Naive B cell (primary cell): ENCODE results near the gene HSPB9. TPM values are rescaled to one million over a fixed set of nuclear protein-coding genes. Genes with fewer than 3 reads are reported as not detected.

Experiments
- ATAC-seq, 2 donors: fragments of 150-1000 bp; cut with Tn5 transposase; 2 replicates each; pipeline ENCODE4 v1.10.0; 2021; ENCODE audit warnings: low read depth in 2 of 2, mild to moderate bottlenecking in 2 of 2, moderate library complexity in 2 of 2
- DNase-seq: peaks from one replicate; pipeline ENCODE4 v3.0.0; 2022
- H3K27ac Mint-ChIP-seq, 6 donors: one replicate each; pipeline ENCODE4 v1.8.0; 2020 to 2022; ENCODE audit warnings: mild to moderate bottlenecking in 6 of 6, mixed read lengths in 6 of 6, moderate library complexity in 5 of 6, inconsistent platforms in 2 of 6
- H3K27me3 Mint-ChIP-seq, 3 donors: one replicate each; pipeline ENCODE4 v1.8.0; 2021 to 2022; ENCODE audit warnings: mixed read lengths in 3 of 3, mild to moderate bottlenecking in 1 of 3
- H3K36me3 Mint-ChIP-seq, 2 donors: one replicate each; pipeline ENCODE4 v1.8.0; 2020 to 2022; ENCODE audit warnings: mixed read lengths in 2 of 2, inconsistent platforms in 1 of 2, mild to moderate bottlenecking in 1 of 2
- H3K4me1 Mint-ChIP-seq, 3 donors: one replicate each; pipeline ENCODE4 v1.8.0; 2020 to 2022; ENCODE audit warnings: mixed read lengths in 3 of 3, inconsistent platforms in 1 of 3, mild to moderate bottlenecking in 1 of 3, moderate library complexity in 1 of 3
- H3K4me3 Mint-ChIP-seq, 8 donors: one replicate each; pipeline ENCODE4 v1.8.0; 2020 to 2022; ENCODE audit warnings: mild to moderate bottlenecking in 8 of 8, mixed read lengths in 8 of 8, moderate library complexity in 8 of 8, inconsistent platforms in 2 of 8
- H3K9me3 Mint-ChIP-seq, 7 donors: one replicate each; pipeline ENCODE4 v1.8.0; 2020 to 2022; ENCODE audit warnings: mixed read lengths in 7 of 7, mild to moderate bottlenecking in 5 of 7, inconsistent platforms in 2 of 7, moderate library complexity in 1 of 7
- polyA plus RNA-seq, 6 donors: library from polyadenylated mRNA; unstranded; fragments of 300-500 nt; fragmentation: Illumina TruSeq; gene quantifications; one replicate each; pipeline ENCODE4 v1.2.3, GENCODE V29; 2021; ENCODE audit warnings: low read depth in 6 of 6

Gene HSPB9
- under 1 TPM in 4 of 6 donors, not detected in 2; 0.17 to 0.37 (median 0.25) TPM for polyA plus RNA-seq

- ATAC-seq (no peak), DNase-seq (no peak)
- no peaks in the 10 kb centered on the region for H3K27me3 Mint-ChIP-seq
- peak within 1 kb of the TSS in 1 of 6 donors; percentile 51 for H3K27ac Mint-ChIP-seq
- H3K9me3 Mint-ChIP-seq = no peaks in the 10 kb centered on the region
- H3K36me3 Mint-ChIP-seq = peaks cover 5 to 29% of the 10 kb centered on the region in 2 donors
- peaks cover 22 to 46% (median 25%) of the 10 kb centered on the region in 3 donors for H3K4me1 Mint-ChIP-seq
- H3K4me3 Mint-ChIP-seq = peak within 1 kb of the TSS; percentile 57 to 89 (median 75)
These were observed at the start of gene HSPB9 for GRCh38 chr17:42122371-42123303. HSPB9 (plus strand) TSS chr17:42122804; CDS start chr17:42122851, 47 bp downstream.

- no peak for DNase-seq
- Mint-ChIP-seq H3K4me1 (peaks cover 8 to 18% (median 8%) of the 10 kb centered on the region in 3 donors), H3K36me3 (no peaks in the 10 kb centered on the region), H3K9me3 (no peaks in the 10 kb centered on the region), H3K27ac (no peak overlapping the region), H3K27me3 (peaks cover 19 to 40% (median 29%) of the 10 kb centered on the region in 3 donors), H3K4me3 (no peak overlapping the region)
- ATAC-seq = no peak
These were observed 46.8 kb upstream of the HSPB9 start for GRCh38 chr17:42075789-42076188.

- DNase-seq (no peak), ATAC-seq (no peak)
- H3K4me3 Mint-ChIP-seq = no peak overlapping the region
- no peaks in the 10 kb centered on the region for H3K36me3 Mint-ChIP-seq
- no peak overlapping the region for H3K27ac Mint-ChIP-seq
- peaks cover 19 to 30% (median 19%) of the 10 kb centered on the region in 3 donors for H3K27me3 Mint-ChIP-seq
- H3K9me3 Mint-ChIP-seq = no peaks in the 10 kb centered on the region
- peaks cover 6 to 9% (median 8%) of the 10 kb centered on the region in 3 donors for H3K4me1 Mint-ChIP-seq
These were observed 45.6 kb upstream of the HSPB9 start for GRCh38 chr17:42076797-42077559.

- no peak for ATAC-seq
- H3K27me3 Mint-ChIP-seq = peaks cover 17 to 26% (median 18%) of the 10 kb centered on the region in 3 donors
These were observed 44.8 kb upstream of the HSPB9 start for GRCh38 chr17:42077755-42078154.

GRCh38 chr17:42078396-42079043 is 44.1 kb upstream of the HSPB9 start:
- ATAC-seq (no peak), DNase-seq (no peak)
- Mint-ChIP-seq H3K9me3 (no peaks in the 10 kb centered on the region), H3K36me3 (no peaks in the 10 kb centered on the region), H3K27me3 (peaks cover 9 to 18% (median 13%) of the 10 kb centered on the region in 3 donors), H3K4me3 (no peak overlapping the region), H3K4me1 (peaks cover 0 to 4% (median 0%) of the 10 kb centered on the region in 3 donors), H3K27ac (no peak overlapping the region)

More at GRCh38 chr17:42077755-42078154, 44.8 kb upstream of the HSPB9 start:
- no peak for DNase-seq
- Mint-ChIP-seq H3K4me1 (peaks cover 4 to 8% (median 7%) of the 10 kb centered on the region in 3 donors), H3K4me3 (no peak overlapping the region), H3K9me3 (no peaks in the 10 kb centered on the region), H3K27ac (no peak overlapping the region), H3K36me3 (no peaks in the 10 kb centered on the region)

- no peak overlapping the region for H3K27ac Mint-ChIP-seq
- no peaks in the 10 kb centered on the region for H3K36me3 Mint-ChIP-seq
- peaks cover 0 to 11% (median 6%) of the 10 kb centered on the region in 3 donors for H3K27me3 Mint-ChIP-seq
- H3K4me1 Mint-ChIP-seq = no peaks in the 10 kb centered on the region
- no peaks in the 10 kb centered on the region for H3K9me3 Mint-ChIP-seq
- no peak for ATAC-seq
- no peak overlapping the region for H3K4me3 Mint-ChIP-seq
- DNase-seq = no peak
These were observed 43.1 kb upstream of the HSPB9 start for GRCh38 chr17:42079541-42079940.

- Mint-ChIP-seq H3K27me3 (peaks cover 0 to 6% (median 0%) of the 10 kb centered on the region in 3 donors), H3K9me3 (no peaks in the 10 kb centered on the region), H3K27ac (no peak overlapping the region), H3K4me3 (peak overlapping the region in 1 of 8 donors; percentile 35), H3K4me1 (no peaks in the 10 kb centered on the region), H3K36me3 (no peaks in the 10 kb centered on the region)
- no peak for DNase-seq
- no peak for ATAC-seq
These were observed 41.0 kb upstream of the HSPB9 start for GRCh38 chr17:42081516-42082129.

- H3K9me3 Mint-ChIP-seq = no peaks in the 10 kb centered on the region
- ATAC-seq = no peak
These were observed 35.4 kb upstream of the HSPB9 start for GRCh38 chr17:42087042-42087701.

GRCh38 chr17:42087736-42088705 is 34.6 kb upstream of the HSPB9 start:
- Mint-ChIP-seq H3K4me3 (no peak overlapping the region), H3K9me3 (no peaks in the 10 kb centered on the region), H3K36me3 (no peaks in the 10 kb centered on the region), H3K27ac (no peak overlapping the region), H3K4me1 (no peaks in the 10 kb centered on the region), H3K27me3 (peaks cover 9 to 29% (median 12%) of the 10 kb centered on the region in 3 donors)
- ATAC-seq (no peak), DNase-seq (no peak)

More at GRCh38 chr17:42087042-42087701, 35.4 kb upstream of the HSPB9 start:
- Mint-ChIP-seq H3K27me3 (peaks cover 9 to 22% (median 12%) of the 10 kb centered on the region in 3 donors), H3K4me1 (no peaks in the 10 kb centered on the region), H3K4me3 (no peak overlapping the region), H3K36me3 (no peaks in the 10 kb centered on the region), H3K27ac (peak overlapping the region in 1 of 6 donors; percentile 51)
- DNase-seq = no peak

- no peak for ATAC-seq
- H3K4me1 Mint-ChIP-seq = no peaks in the 10 kb centered on the region
- no peaks in the 10 kb centered on the region for H3K36me3 Mint-ChIP-seq
- DNase-seq = no peak
- H3K4me3 Mint-ChIP-seq = no peak overlapping the region
- no peaks in the 10 kb centered on the region for H3K9me3 Mint-ChIP-seq
- H3K27me3 Mint-ChIP-seq = peaks cover 10 to 32% (median 12%) of the 10 kb centered on the region in 3 donors
- peak overlapping the region in 1 of 6 donors; percentile 62 for H3K27ac Mint-ChIP-seq
These were observed 33.9 kb upstream of the HSPB9 start for GRCh38 chr17:42088736-42089135.

GRCh38 chr17:42090964-42091790 is 31.4 kb upstream of the HSPB9 start:
- Mint-ChIP-seq H3K36me3 (no peaks in the 10 kb centered on the region), H3K4me3 (no peak overlapping the region), H3K27me3 (peaks cover 18 to 51% (median 28%) of the 10 kb centered on the region in 3 donors), H3K4me1 (no peaks in the 10 kb centered on the region), H3K27ac (peak overlapping the region in 1 of 6 donors; percentile 56), H3K9me3 (no peaks in the 10 kb centered on the region)
- no peak for ATAC-seq
- no peak for DNase-seq
